SK-N-MC (cell line): ENCODE results near the gene JSRP1.
A peak's percentile ranks its signal among the peaks of the same experiment; 100 is the strongest.

ENCODE experiments used
- EZH2 ChIP-seq: fragments of 200-600 bp; sonication (generic); IDR thresholded peaks from one replicate; pipeline ENCODE4 v1.6.1; 2017; ENCODE audit warnings: antibody characterized with exemption
- POLR2AphosphoS5 ChIP-seq: IDR thresholded peaks from 2 replicates; pipeline ENCODE4 v1.6.1; 2012; ENCODE audit warnings: mild to moderate bottlenecking, low read depth, low read length, borderline replicate concordance

DNA sequence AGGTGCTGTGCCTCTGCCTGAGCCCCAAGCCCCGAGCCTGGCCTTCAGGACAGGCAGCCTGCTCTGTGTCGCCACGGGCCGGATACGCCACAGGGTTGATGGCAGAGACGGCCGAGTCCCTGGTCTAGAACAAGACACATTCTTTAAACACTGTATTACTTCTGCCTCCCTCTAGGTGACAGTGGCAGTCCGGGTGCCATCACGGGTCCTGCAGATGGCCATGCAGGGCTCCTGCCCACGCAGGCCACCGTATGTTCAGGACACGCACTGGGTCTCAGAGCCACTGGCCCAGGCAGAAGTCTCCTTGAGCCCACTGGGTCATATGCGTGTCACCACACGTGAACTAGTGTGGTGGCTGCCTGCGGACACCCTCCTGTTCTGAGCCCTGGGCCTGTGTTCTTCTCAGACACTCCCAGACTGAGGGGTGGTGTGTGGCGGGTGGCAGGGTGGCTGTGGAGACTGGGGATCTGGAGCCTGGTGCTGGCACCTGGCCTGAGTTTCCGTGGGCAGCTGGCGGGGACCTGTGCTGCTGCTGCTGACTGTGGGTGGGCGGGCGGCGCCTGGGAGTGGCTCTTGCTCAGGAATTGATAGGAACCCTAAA, 24.5 kb downstream of the JSRP1 start:
- peak; percentile 37; the same call in 1 of the 2 replicates for TF ChIP-seq POLR2AphosphoS5
- no peak for TF ChIP-seq EZH2
